Natural killer cell (primary cell): ENCODE data around the gene CD96. TPM values are rescaled to one million over a fixed set of nuclear protein-coding genes. Genes with fewer than 3 reads are reported as not detected.

ENCODE experiments used
- ATAC-seq, 3 donors: fragments of 150-1000 bp in 2 of 3; fragments of 200-7000 bp in 1 of 3; cut with Tn5 transposase; 1 replicate in 1 of 3; 2 replicates in 2 of 3; pipeline ENCODE4 v1.10.0; 2021; ENCODE audit warnings: mild to moderate bottlenecking in 2 of 3, moderate library complexity in 2 of 3
- DNase-seq, 2 donors: peaks; one replicate each; pipeline versions ENCODE4 v3.0.0 to v3.0.0-alpha.2; 2013 to 2021; ENCODE audit warnings: mixed read lengths in 1 of 2
- H3K27ac ChIP-seq: one replicate; pipeline ENCODE4 v1.5.1; 2013; ENCODE audit warnings: mild to moderate bottlenecking, low read length
- H3K27me3 ChIP-seq: one replicate; pipeline ENCODE4 v1.6.1; 2013; ENCODE audit warnings: low read length; ENCODE audit not compliant: control insufficient read depth, insufficient read depth
- H3K36me3 ChIP-seq: one replicate; pipeline ENCODE4 v1.6.1; 2013; ENCODE audit warnings: low read length; ENCODE audit not compliant: control insufficient read depth, insufficient read depth
- H3K4me1 ChIP-seq: one replicate; pipeline ENCODE4 v1.6.1; 2013; ENCODE audit warnings: low read length; ENCODE audit not compliant: control insufficient read depth, insufficient read depth
- H3K4me3 ChIP-seq: one replicate; pipeline ENCODE4 v1.5.1; 2013; ENCODE audit warnings: low read length
- H3K9me3 ChIP-seq: one replicate; pipeline ENCODE4 v1.6.1; 2013; ENCODE audit warnings: low read length; ENCODE audit not compliant: control insufficient read depth, insufficient read depth
- H3K27ac Mint-ChIP-seq, 2 donors: one replicate each; pipeline ENCODE4 v1.8.0; 2022; ENCODE audit warnings: mild to moderate bottlenecking in 2 of 2, mixed read lengths in 2 of 2, moderate library complexity in 1 of 2
- H3K27me3 Mint-ChIP-seq, 2 donors: one replicate each; pipeline ENCODE4 v1.8.0; 2022; ENCODE audit warnings: low read depth in 2 of 2, mixed read lengths in 2 of 2
- H3K36me3 Mint-ChIP-seq: one replicate; pipeline ENCODE4 v1.8.0; 2022; ENCODE audit warnings: mixed read lengths
- H3K4me1 Mint-ChIP-seq, 2 donors: one replicate each; pipeline ENCODE4 v1.8.0; 2022; ENCODE audit warnings: mixed read lengths in 2 of 2
- H3K4me3 Mint-ChIP-seq: one replicate; pipeline ENCODE4 v1.8.0; 2022; ENCODE audit warnings: mild to moderate bottlenecking, moderate library complexity, mixed read lengths
- H3K9me3 Mint-ChIP-seq, 2 donors: one replicate each; pipeline ENCODE4 v1.8.0; 2022; ENCODE audit warnings: mixed read lengths in 2 of 2
- CTCF ChIP-seq: fragments of 200-600 bp; IDR thresholded peaks from one replicate; pipeline ENCODE4 v1.8.0; 2022; ENCODE audit warnings: antibody characterized with exemption
- WGBS: methylation state at CpG from one replicate; pipeline ENCODE4 v1.1.7; 2013; ENCODE audit warnings: missing lambda C conversion rate; ENCODE audit not compliant: insufficient coverage; 5-methylcytosine and 5-hydroxymethylcytosine counted together
- intact Hi-C: fragments of 100-400 bp; cut with micrococcal nuclease; formaldehyde crosslinking; loops from one replicate; pipeline ENCODE4 v1.14.2; 2022
- total RNA-seq, 4 donors: library from RNA; stranded (reverse); fragments of 120-200 nt in 1 of 4; gene quantifications; one replicate each; pipeline versions ENCODE4 v1.2.3 to v1.2.4, GENCODE V29; 2013 to 2022

Gene CD96
- total RNA-seq, 3 donors from 2014 or later (not counting 1 experiment from before 2014, with no cell fraction given): 146 to 191 (median 166) TPM

GRCh38 chr3:111701292-111701906 is 159.4 kb downstream of the CD96 start:
- peaks cover 5% of the 10 kb centered on the region for H3K36me3 ChIP-seq
- Mint-ChIP-seq H3K4me1 (peaks cover 9 to 54% of the 10 kb centered on the region in 2 donors), H3K9me3 (no peaks in the 10 kb centered on the region), H3K27ac (no peak overlapping the region), H3K4me3 (no peak overlapping the region), H3K27me3 (no peaks in the 10 kb centered on the region), H3K36me3 (no peaks in the 10 kb centered on the region)
- H3K4me1 ChIP-seq: peaks cover under 1% of the 10 kb centered on the region
- H3K4me3 ChIP-seq: no peak overlapping the region
- TF ChIP-seq CTCF: no peak
- ATAC-seq: no peak
- intact Hi-C loops: no loop called here
- no peaks in the 10 kb centered on the region for H3K9me3 ChIP-seq
- DNase-seq: no peak
- no peaks in the 10 kb centered on the region for H3K27me3 ChIP-seq
- 97% methylated on average over 2 of the region's 2 CpGs for WGBS
- no peak overlapping the region for H3K27ac ChIP-seq

Other genes starting within 250 kb of the CD96 start
- gene ZBED2, start 53.1 kb downstream of the CD96 start, total RNA-seq: under 1 TPM in 1 of 3 donors, not detected in 2; 0.26 TPM
- gene PLCXD2, start 132.5 kb downstream of the CD96 start, total RNA-seq: 10 to 100 TPM; 31.6 to 37.5 (median 32.5) TPM